Hepatocyte (in vitro differentiated cells): ENCODE results near the gene HCN2.

ENCODE experiments used
- EZH2 ChIP-seq: fragments of 200-600 bp; sonication (generic); IDR thresholded peaks from 2 replicates; pipeline ENCODE4 v1.6.1; 2016; ENCODE audit warnings: antibody characterized with exemption, mild to moderate bottlenecking, borderline replicate concordance
- TF ChIP-seq, protein P1 (sequence below): fragments of 200-600 bp; sonication (generic); IDR thresholded peaks from 2 replicates; pipeline ENCODE4 v1.5.1; 2016; ENCODE audit warnings: antibody characterized with exemption, mild to moderate bottlenecking; ENCODE audit not compliant: poor library complexity

DNA sequence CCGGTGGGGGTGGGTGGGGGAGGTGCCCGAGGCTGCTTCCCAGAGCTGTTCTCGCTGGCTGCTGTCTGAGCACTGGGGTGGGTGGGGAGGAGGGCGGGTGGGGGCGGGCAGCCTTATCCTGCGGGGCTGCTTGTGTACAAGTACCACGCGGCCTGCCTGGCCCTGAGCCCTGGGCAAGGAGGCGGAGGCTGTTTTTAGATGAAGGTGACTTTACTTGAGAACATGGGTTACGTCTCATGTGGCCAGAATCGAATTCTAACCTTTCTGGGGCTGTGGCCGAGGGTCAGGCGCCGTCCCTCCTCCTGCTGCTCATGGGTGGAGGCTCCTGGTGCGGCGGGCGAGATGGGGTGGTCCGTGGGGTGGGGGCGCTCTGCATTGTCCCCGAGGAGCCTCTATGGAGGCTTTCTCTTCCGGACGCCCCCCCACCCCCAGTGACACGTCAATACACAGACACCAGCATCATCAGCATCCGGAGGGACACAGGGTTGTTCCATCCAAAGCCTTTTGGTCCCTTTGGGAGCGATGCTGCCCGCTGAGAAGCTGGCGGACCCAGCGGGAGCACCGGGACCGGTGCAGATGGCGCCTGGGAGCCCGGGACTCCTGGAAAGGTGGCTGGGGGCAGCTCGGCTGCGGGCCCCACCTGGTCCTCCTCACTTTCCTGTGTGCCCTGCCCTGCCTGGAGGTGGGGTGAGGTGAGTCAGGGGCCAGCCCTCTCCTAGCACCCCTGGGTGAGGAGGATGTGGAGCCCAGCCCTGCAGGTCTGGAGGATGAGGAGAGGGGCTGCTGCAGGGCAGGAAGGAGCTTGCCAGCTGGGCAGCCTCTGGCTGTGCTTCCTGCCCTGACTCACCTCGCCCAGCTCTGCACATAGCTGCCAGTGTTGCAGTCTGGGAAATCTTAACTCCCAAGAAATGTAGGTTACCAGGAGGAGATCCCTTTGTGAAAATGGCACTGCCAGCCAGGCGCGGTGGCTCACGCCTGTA is 13.9 kb upstream of the HCN2 start:
- TF ChIP-seq, protein P1, sequence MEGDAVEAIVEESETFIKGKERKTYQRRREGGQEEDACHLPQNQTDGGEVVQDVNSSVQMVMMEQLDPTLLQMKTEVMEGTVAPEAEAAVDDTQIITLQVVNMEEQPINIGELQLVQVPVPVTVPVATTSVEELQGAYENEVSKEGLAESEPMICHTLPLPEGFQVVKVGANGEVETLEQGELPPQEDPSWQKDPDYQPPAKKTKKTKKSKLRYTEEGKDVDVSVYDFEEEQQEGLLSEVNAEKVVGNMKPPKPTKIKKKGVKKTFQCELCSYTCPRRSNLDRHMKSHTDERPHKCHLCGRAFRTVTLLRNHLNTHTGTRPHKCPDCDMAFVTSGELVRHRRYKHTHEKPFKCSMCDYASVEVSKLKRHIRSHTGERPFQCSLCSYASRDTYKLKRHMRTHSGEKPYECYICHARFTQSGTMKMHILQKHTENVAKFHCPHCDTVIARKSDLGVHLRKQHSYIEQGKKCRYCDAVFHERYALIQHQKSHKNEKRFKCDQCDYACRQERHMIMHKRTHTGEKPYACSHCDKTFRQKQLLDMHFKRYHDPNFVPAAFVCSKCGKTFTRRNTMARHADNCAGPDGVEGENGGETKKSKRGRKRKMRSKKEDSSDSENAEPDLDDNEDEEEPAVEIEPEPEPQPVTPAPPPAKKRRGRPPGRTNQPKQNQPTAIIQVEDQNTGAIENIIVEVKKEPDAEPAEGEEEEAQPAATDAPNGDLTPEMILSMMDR: no peak
- no peak for TF ChIP-seq EZH2
